Measurements from ENCODE around the gene CCDC73.

- TF ChIP-seq SIN3A (IDR thresholded peaks at IDR 0.05; ENCODE audit: borderline replicate concordance, insufficient read depth, low read length) (no peak), REST (IDR thresholded peaks at IDR 0.05; ENCODE audit: insufficient read depth in 1 of 2, low read depth in 2 of 2, low read length in 2 of 2) (no peak), TAF1 (IDR thresholded peaks at IDR 0.05; ENCODE audit: borderline replicate concordance, insufficient read depth, low read length) (no peak), POLR2AphosphoS5 (IDR thresholded peaks at IDR 0.05; ENCODE audit: low read depth, low read length) (no peak)
Measured at GRCh38 chr11:32602657-32603415, 191.6 kb downstream of the CCDC73 start.

All from PFSK-1 (cell line).